Vagina (tissue), 2 donors: ENCODE measurements around the gene EXOC2.

Experiments used
- CTCF ChIP-seq, 3 experiments: fragments of 450-650 bp in 2 of 3; fragments of 200-600 bp in 1 of 3; sonication (generic) in 1 of 3; IDR thresholded peaks; one replicate each; pipeline ENCODE4 v1.5.1; 2017 to 2019; ENCODE audit warnings: antibody characterized with exemption in 3 of 3, mild to moderate bottlenecking in 2 of 3, moderate library complexity in 2 of 3
- POLR2A ChIP-seq, 2 donors: fragments of 450-650 bp; IDR thresholded peaks; one replicate each; pipeline ENCODE4 v1.6.1; 2017; ENCODE audit warnings: antibody characterized with exemption in 2 of 2, mild to moderate bottlenecking in 2 of 2, moderate library complexity in 2 of 2
- POLR2AphosphoS5 ChIP-seq, 2 donors: sonication (generic); formaldehyde crosslinking; IDR thresholded peaks; one replicate each; pipeline ENCODE4 v1.9.0; 2017; ENCODE audit warnings: antibody characterized with exemption in 2 of 2, mild to moderate bottlenecking in 2 of 2, low read depth in 1 of 2; ENCODE audit not compliant: insufficient read depth in 1 of 2

- TF ChIP-seq CTCF (IDR thresholded peaks at IDR 0.05), result no peak
- TF ChIP-seq POLR2A (IDR thresholded peaks at IDR 0.05), result no peak
- no peak for TF ChIP-seq POLR2AphosphoS5 (IDR thresholded peaks at IDR 0.05; ENCODE audit: insufficient read depth in 1 of 2, low read depth in 1 of 2)
Observed at GRCh38 chr6:706819-707381, 14.0 kb upstream of the EXOC2 start.
